Measurements from ENCODE around the gene MYO1A. TPM values are rescaled to one million over a fixed set of nuclear protein-coding genes. Genes with fewer than 3 reads are reported as not detected.
A peak's percentile ranks its signal among the peaks of the same experiment; 100 is the strongest.

The MYO1A gene
- total and polyA plus RNA-seq, 2 of the 13 experiments (the other 11 are each of a cell fraction or from before 2014, with no cell fraction given): 5.3 to 6.0 TPM

GRCh38 chr12:57088354-57089270 lies 38.7 kb upstream of the MYO1A start, which contains the start of gene NAB2 (continued):
- no peak for TF ChIP-seq NR2F1 (CRISPR knock-in tag; IDR thresholded peaks at IDR 0.05)
- TF ChIP-seq ZNF33B (CRISPR knock-in tag; IDR thresholded peaks at IDR 0.05): no peak
- TF ChIP-seq BRCA1 (CRISPR knock-in tag; IDR thresholded peaks at IDR 0.05): 0 out of 2 replicates have a peak, but pooled peaks have one; percentile 45
- no peak for TF ChIP-seq HNF1B (CRISPR knock-in tag; IDR thresholded peaks at IDR 0.05)
- peak; percentile 73 for TF ChIP-seq MED13 (CRISPR knock-in tag; IDR thresholded peaks at IDR 0.05)
- peak; percentile 43; the same call in 1 of the 2 replicates for TF ChIP-seq SMAD3 (CRISPR knock-in tag; IDR thresholded peaks at IDR 0.05)
- no peak for TF ChIP-seq NCOA1 (CRISPR knock-in tag; IDR thresholded peaks at IDR 0.05)
- peak; percentile 48; the same call in 1 of the 2 replicates for TF ChIP-seq DRAP1 (CRISPR knock-in tag; IDR thresholded peaks at IDR 0.05)
- no peak for TF ChIP-seq PHB2 (IDR thresholded peaks at IDR 0.05; ENCODE audit: partially characterized antibody)
- no peak for TF ChIP-seq KIAA2018 (CRISPR knock-in tag; IDR thresholded peaks at IDR 0.05; ENCODE audit: borderline replicate concordance)
- TF ChIP-seq AKNA (CRISPR knock-in tag; IDR thresholded peaks at IDR 0.05; ENCODE audit: borderline replicate concordance): 0 out of 2 replicates have a peak, but pooled peaks have one; percentile 38

Measured in HepG2 (cell line).